PFSK-1 (cell line): ENCODE data around the gene CYB5R4.

Experiments used
- FOXP2 ChIP-seq: optimal IDR thresholded peaks from 2 replicates; pipeline ENCODE3; 2011; ENCODE audit warnings: borderline replicate concordance, control low read depth, inconsistent platforms; ENCODE audit not compliant: insufficient read depth; ENCODE audit errors: extremely low read length, extremely low read depth
- POLR2AphosphoS5 ChIP-seq: IDR thresholded peaks from 2 replicates; pipeline ENCODE4 v1.6.1; 2012; ENCODE audit warnings: low read depth, mild to moderate bottlenecking, control low read depth, low read length, moderate library complexity
- TAF1 ChIP-seq: IDR thresholded peaks from 2 replicates; pipeline ENCODE4 v1.6.1; 2012; ENCODE audit warnings: low read length, control low read depth, borderline replicate concordance; ENCODE audit not compliant: insufficient read depth
- TF ChIP-seq, protein P1 (sequence below), 2 experiments: IDR thresholded peaks; 2 replicates each; pipeline versions ENCODE4 v1.6.1 to v1.8.0; 2011 to 2012; ENCODE audit warnings: low read depth in 2 of 2, low read length in 2 of 2, control low read depth in 1 of 2, inconsistent platforms in 1 of 2, mild to moderate bottlenecking in 1 of 2, moderate library complexity in 1 of 2; ENCODE audit not compliant: insufficient read depth in 1 of 2

DNA sequence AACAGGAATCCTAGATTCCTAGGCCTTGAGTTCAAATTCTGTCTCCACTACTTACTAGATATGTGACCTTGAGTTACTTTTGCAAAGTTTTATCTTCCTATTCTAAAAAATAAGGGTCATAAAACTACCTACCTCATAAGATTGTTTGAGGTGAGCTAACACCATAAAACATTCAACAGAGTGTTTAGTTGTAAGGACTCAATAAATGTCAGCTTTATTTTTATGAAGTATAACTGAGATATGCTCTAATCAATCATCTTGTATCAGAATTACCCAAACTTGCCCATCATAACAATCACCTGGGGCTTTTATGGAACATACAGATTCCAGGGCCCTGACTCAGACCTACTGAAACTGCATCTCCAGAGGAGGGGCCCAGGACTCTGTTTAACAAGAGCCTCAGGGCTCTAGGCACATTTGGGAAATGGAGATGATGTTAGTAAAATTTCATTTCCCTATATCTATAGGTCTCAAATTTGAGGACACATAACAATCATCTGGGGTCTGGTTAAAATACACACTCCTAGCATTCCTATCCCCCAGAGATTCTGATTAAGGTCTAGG is 138.6 kb downstream of the CYB5R4 start:
- TF ChIP-seq POLR2AphosphoS5: no peak
- TF ChIP-seq, protein P1, sequence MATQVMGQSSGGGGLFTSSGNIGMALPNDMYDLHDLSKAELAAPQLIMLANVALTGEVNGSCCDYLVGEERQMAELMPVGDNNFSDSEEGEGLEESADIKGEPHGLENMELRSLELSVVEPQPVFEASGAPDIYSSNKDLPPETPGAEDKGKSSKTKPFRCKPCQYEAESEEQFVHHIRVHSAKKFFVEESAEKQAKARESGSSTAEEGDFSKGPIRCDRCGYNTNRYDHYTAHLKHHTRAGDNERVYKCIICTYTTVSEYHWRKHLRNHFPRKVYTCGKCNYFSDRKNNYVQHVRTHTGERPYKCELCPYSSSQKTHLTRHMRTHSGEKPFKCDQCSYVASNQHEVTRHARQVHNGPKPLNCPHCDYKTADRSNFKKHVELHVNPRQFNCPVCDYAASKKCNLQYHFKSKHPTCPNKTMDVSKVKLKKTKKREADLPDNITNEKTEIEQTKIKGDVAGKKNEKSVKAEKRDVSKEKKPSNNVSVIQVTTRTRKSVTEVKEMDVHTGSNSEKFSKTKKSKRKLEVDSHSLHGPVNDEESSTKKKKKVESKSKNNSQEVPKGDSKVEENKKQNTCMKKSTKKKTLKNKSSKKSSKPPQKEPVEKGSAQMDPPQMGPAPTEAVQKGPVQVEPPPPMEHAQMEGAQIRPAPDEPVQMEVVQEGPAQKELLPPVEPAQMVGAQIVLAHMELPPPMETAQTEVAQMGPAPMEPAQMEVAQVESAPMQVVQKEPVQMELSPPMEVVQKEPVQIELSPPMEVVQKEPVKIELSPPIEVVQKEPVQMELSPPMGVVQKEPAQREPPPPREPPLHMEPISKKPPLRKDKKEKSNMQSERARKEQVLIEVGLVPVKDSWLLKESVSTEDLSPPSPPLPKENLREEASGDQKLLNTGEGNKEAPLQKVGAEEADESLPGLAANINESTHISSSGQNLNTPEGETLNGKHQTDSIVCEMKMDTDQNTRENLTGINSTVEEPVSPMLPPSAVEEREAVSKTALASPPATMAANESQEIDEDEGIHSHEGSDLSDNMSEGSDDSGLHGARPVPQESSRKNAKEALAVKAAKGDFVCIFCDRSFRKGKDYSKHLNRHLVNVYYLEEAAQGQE (IDR thresholded peaks at IDR 0.05; ENCODE audit: insufficient read depth in 1 of 2, low read depth in 2 of 2, low read length in 2 of 2): no peak
- no peak for TF ChIP-seq TAF1
- TF ChIP-seq FOXP2: no peak
